Renal pelvis (tissue), 4 donors: ENCODE measurements around the gene CALU. TPM values are rescaled to one million over a fixed set of nuclear protein-coding genes. Genes with fewer than 3 reads are reported as not detected.
A peak's percentile ranks its signal among the peaks of the same experiment; 100 is the strongest.

Experiments
- DNase-seq: peaks from one replicate; pipeline ENCODE4 v3.0.0-alpha.2; 2013
- polyA plus RNA-seq, 3 donors: library from polyadenylated mRNA; unstranded; fragments of 120-200 nt; gene quantifications; one replicate each; pipeline ENCODE4 v1.2.1, GENCODE V29; 2013; ENCODE audit not compliant: insufficient read length in 3 of 3

CALU gene
- polyA plus RNA-seq, 3 donors: 164 to 202 (median 184) TPM

DNA sequence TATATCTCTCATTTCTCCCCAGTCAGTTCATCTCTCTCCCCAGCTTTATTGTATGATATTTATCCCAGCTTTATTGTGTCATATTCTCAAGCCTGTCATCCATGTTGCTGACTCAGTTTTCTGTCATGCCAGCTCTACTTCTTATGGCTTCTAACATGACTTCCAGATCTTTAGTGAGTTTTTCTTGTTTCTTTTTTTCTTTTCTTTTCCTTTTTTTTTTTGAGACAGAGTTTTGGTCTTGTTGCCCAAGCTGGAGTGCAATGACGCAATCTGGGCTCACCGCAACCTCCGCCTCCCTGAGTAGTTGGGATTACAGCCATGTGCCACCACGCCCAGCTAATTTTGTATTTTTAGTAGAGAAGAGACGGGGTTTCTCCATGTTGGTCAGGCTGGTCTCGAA, 28.7 kb upstream of the CALU start:
- no peak for DNase-seq

DNA sequence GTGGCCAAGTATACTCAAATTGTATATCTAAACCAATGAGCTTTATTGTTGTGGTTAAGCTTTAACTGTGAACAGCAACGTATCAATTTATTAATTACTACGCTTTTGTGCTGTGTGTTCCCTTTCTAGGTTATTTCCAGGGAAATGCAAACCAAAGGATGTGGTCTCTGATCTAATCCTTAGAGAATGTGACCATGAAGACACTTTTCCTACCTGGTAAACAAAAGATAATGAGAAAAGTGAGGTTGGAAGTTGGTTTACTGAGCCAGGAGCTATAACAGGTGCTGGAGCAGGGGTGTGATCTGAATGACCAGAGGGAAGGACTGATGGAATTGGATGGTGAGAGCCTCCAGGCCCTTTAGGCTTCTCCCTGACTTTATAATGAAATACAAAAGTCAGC, 25.4 kb upstream of the CALU start:
- DNase-seq: no peak

DNA sequence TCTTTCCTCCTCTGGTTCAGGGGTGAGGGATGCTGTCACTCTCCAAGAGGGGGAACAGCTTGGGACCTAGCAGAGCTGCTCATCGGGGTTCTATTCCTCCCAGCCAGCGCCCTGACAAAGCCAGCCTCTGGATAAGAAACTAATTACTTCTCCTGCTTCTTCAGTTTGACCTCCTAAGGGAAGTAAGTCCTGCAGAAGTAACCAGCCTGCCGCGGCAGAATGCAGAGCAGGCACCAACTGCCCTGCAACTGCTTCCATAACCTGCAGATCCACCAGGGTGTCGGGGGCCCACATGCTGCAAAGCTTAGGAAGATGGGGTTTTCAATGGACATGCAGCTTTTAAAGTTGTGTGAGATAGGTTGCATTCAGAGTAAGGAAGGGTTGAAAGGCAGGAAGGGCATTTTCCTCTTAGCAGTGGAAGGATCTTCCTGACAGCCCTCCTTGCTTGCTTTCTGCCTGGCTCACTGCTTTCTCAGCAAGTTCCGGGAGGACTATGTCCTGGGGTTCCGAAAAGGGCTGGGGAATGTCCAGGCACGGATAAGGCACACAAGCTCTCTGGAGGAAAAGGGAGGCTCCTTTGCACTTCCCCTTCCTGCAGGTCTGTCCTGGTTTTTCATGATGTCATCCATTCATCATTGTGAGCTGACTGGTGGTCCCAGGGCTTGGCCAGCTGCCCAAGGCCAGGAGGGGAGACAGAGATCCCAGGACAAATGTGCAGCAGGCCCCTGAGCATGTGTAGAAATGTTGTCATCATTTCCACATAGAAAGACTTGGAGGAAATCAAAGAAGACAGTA, 24.3 kb upstream of the CALU start:
- no peak for DNase-seq

DNA sequence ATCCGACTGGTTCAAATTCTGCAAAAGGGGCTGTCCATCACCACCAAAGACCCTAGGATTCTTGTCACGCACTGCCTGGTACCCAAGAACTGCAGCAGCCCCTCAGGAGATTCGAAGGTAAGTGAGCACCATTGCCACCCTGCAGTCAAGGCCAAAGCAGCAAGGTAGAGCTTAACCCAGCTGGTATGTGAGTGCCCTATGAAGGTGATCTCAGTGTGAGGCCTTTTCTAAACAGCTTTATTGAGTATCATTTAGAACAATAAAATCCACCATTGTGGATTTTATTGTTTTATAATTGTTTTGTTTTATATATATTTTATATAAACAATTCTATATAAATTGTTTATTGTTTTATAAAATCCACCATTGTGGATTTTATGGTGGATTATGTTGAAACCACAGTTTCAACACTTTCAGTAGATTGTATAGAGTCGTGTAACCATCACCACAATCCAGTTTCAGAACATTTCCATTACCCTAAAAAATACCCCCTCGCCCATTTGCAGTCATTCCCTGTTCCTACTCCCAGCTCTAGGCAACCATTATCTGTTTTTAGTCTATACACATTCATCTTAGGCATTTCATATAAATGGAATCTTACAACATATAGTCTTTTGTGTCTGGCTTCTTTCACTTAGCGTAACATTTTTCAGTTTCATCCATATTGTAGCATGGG, 20.1 kb upstream of the CALU start:
- no peak for DNase-seq

DNA sequence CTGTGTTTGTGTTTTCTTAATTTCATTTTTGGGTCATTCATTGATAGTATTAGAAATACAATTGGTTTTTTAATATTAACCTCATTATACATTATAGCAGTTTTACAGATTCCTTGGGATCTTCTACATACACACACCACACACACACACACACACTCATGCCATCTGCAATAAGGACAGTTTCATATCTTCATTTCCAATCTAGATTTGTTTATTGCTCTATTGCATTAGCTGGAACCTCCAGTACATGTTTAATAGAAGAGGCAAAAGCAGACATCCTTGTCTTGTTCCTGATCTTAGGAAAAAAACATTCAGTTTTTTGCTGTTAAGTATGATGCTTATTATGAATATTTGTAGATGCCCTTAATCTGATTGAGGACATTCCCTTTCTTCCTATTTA, 17.8 kb upstream of the CALU start:
- no peak for DNase-seq

DNA sequence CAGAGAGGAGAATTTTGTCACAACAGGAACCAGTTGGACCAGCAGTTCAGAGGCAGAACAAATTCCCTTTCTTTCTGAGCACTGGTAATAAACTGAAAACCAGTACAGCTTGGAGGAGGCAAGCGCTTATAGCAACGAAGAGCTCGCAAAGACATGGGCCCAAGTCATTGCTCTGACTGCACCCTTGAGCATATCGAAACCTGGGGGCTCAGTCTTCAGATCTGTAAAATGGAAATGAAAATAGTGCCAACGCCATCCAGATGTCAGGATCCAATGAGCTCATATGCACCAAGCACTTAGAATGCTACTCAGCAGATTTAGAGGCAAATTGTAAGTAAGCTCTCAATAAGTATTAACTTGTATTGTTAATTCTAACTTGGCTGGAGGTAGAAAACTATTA, 14.4 kb upstream of the CALU start:
- no peak for DNase-seq

DNA sequence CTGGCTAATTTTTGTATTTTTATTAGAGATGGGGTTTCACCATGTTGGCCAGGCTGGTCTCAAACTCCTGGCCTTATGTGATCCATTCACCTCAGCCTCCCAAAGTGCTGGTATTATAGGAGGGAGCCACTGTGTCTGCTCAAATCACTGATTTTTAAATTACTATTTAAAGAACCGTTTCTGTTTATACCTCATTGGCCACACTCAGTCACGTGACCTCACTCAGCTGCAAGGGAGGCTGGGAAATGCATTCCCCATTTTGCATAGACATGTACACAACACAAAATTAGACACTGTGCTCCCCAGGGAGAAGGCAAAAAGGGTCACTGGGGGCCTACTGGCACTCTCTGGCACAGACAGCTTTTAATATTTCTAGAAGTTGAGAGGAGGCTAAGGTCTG, 13.6 kb upstream of the CALU start:
- no peak for DNase-seq

DNA sequence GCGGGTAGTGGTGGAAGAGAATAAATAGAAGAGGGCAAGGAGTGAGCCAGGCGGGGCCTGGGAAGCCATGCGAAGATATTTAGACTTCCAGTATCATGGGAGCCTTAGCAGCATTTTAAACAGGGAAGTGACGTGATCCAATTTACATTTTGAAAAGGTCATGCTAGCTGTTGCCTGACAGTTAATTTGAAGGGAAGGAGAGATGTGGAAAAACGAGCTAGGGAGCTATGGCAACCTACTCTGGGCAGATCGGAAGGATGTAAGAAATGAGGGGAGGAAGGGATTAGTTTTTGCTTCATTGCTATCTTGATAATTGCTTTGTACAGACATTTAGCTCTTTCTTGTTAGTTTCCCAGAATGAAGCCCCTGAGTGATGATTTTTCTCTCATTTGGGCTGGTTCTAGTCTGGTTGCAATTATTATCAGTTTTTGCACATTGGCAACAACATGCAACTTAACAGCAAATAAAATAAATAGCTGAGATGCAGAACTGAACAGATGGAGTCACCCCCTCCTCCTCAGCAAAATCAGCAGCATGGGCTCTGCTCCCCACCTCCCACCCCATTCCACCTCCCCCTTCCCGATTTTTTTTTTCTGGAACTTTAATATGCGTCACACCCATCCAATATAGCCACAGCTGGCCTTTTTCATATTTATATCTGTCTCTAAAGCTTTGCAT, 13.0 kb upstream of the CALU start:
- DNase-seq: no peak

DNA sequence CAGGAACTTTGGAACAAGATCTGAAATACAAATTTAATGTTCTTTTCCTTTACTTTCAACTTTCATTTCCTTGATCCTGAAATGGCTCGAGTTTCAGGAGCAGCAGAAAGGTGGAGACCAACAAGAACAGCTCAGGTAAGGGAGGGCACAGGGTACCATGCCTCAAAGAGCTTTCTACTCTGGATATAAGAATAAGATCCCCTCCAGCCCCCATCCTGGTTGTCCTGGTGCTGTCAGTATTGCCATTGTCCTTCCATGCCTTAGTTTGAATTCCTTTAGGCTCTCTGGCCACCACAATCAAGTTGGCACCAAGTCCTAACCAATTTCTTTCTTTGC, 12.5 kb upstream of the CALU start:
- no peak for DNase-seq

DNA sequence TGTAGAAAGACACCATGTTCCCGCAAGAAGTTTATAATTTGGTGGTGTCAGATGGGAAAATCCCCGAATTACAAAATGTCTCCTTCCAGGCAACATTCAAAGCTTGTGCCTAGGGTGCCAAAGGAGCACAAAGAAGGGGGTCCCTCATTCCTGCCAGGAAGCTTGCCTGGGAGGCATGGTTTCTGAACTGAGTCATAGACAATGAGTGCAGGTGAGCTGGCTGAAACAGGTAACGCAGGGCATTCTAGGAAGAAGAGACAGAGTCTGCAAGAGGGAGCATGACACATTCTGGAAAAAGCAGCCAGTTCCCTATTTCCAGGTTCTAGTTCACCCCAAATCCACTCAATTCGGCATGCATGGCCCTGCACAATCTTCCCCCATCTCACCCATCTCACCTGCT, 11.9 kb upstream of the CALU start:
- no peak for DNase-seq

DNA sequence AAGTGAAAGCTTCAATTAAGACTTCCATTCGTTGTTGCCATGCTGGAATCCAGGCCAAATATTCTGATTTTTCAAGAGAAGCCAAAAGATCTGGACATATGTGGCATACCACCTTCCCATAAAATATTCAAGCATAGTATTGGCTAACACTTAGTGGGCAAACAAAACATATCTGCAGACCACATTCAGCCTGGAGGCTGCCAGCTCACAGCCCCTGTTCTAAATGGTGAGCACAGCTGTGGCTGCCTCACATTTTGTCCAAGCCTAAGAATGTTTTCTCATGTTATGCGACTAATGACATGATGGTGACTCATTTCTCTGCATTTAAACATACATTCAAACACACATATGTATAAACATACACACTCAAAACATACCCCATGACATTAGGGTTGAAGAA, 10.6 kb upstream of the CALU start:
- DNase-seq: no peak

DNA sequence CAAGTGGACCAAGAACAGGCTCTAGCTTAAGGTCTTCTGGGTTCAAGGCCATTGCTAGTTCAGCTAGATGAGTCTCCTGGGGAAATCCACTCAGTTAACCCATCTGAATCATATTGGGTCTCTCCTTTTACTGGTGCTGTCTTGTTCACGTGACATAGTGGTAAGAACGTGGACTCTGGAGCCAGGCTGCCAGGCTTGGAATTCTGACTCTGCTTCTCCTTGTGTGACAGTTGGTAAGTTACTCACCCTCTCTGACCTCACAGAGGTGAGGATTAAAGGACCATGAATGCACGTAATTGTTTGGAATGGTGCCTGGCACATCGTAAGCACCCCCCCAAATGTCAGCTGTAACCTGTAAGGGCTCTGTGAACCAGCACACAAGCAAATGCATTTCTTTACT, 9.7 kb upstream of the CALU start:
- no peak for DNase-seq

DNA sequence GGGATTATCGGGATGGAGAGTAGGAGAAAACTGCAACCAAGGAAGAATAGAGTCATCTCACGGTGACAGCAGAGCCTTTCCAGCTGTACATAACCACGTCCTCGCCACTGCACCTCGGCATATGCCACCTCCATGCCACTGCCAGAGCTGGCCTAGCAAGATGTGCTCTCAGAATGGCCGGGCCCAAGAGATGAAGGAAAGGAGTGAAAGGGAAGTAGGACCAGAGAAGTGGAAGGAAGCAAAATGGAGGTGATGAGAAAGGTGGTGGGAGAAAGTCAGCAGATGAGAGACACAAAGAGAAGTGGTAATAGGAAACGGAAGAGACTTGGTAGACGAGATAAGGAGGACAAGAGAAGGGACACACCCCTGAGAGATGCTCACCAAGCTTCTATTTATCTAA, 8.0 kb upstream of the CALU start:
- no peak for DNase-seq

DNA sequence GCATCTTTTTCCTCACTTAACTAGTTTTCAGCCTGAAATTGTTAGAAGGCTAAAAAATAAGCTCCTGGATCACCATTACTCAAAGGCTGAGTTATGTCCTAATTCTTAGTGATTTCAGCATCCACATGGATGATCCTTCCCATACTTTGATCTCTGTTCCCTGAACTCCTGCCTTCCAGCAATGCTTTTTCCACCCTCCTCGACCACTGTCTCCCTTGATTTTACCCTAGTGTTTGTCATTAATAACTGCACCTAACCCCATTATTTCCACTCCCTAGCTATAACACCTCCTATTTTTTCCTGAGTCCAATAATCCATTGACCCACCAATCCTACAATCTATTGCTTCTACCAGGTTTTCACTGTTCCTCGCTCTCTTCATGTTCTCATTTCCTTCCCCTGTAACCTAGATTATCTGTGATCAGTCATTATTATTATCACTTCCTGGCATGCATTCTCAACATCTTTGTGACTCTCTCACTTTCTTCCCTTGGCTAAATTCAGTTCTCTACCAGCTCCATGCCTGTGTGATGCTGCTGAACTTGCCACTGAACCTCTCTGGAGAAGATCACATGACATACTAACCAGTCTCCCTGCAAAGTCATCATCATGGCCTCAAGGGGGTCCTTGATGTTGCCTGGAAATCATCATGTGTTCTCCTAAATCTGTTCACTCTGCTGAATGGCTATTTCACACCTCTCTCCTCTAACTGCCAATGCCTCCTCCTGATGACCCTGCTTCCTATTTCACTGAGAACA, 6.5 kb upstream of the CALU start:
- no peak for DNase-seq

DNA sequence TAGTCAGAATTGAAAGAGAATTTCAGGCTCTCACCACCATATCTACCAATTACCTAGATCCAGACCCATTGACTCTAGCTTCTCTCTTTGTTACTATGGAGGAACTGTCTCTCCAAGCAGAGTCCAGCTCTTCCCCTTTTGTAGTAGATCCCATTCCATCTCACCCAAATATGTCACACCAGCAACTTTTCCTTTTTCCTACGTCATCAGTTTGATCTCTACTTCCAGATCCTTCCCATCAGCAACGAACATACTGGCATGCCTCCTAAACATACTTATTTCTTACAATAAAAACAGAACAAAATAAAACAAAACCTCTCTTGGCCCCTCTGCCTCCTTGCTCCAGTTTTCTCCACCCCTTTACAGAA, 5.9 kb upstream of the CALU start:
- DNase-seq: no peak

DNA sequence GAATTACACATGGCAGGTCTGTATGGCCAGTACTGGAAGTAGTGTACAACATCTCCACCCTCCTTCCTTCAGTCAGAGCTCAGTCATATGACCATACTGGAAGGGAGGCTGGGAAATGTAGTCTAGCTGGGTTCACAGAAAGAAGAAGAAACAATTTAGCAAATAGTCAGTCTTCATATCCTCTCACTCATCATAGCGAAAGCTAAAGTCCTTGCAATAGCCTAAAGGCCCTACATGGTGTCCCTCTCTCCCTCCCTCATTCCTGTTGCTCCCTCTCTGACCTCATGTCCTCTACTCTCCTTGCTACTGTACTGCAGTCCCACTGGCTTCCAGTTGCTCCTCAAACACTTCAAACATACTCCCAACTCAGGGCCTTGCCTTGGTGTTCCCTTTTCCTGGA, 4.3 kb upstream of the CALU start:
- DNase-seq: no peak

DNA sequence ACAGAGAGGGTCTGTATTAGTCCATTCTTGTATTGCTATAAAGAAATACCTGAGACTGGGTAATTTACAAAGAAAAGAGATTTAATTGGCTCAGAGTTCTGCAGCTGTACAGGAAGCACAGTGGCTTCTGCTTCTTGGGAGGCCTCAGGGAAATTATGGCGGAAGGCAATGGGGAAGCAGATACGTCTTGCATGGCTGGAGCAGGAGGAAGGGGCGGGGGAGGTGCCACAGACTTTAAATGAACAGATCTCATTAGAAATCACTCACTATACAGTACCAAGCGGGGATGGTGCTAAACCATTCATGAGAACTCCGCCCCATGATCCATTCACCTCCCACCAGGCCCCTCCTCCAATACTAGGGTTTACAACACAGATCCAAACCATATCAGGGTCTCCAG, 3.7 kb upstream of the CALU start:
- DNase-seq: peak; percentile 26

DNA sequence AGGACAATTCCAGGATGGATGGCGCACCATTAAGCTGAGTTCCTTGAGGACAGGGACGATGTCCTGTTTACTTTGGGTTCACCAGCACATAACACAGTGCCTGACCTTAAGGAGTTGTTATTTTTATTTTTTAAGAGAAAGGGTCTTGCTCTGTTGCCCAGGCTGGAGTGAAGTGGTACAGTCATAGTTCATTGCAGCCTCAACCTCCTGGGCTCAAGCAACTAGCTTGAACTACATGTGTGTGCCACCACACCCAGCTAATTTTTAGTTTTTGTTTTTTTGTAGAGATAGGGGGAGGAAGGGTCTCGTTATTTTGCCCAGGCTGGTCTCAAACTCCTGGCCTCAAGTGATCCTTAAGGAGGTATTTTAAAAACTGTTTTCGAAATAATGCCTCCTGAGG, 1.7 kb upstream of the CALU start:
- no peak for DNase-seq

DNA sequence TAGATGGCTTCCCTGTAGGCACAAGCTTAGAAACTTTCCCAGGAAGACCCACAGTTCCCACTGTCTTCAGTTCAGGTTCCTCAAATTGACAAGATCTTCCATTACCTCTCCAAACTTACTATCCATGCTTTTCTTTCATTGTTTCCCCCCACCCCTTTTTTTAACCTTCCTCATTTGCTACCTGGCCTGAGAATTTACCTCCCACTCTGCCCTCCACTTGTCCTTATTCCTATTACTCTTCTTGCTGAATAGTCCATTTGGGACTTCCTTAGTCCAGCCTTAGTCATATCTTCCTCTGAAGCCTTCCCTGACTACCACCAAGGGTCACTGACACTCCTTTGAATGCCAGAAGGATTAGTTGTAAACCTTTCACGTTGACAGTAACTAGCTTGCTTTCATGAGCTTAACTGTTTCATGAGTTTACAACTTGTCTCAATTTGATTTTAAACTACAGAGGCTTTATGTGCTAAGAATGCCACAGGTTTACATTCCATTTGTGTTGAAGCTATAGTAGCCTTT, 1.2 kb upstream of the CALU start:
- peak; percentile 36 for DNase-seq

DNA sequence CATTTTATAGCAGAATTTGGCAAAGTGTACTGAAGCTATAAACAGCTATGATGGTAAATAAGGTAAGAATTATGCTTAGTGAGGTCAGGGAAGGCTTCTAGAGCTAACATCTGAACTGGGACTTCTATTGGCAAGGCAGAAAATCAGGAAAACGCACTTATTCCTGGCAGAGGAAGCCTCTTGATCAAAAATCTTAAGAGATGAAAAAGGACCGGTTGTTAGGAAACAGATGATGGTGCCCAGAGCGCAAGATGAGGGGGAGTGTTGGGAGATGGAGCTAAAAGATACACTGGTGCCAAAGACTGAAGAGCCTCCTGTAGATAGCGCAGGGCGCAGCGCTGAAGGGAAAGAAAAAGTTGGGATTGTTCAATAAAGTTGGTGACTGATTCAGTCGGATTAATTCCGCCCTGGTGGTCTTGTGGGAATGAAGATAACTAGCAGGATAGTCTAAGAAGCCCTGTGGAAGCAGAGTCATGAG, 550 bp upstream of the CALU start:
- peak; percentile 46 for DNase-seq

DNA sequence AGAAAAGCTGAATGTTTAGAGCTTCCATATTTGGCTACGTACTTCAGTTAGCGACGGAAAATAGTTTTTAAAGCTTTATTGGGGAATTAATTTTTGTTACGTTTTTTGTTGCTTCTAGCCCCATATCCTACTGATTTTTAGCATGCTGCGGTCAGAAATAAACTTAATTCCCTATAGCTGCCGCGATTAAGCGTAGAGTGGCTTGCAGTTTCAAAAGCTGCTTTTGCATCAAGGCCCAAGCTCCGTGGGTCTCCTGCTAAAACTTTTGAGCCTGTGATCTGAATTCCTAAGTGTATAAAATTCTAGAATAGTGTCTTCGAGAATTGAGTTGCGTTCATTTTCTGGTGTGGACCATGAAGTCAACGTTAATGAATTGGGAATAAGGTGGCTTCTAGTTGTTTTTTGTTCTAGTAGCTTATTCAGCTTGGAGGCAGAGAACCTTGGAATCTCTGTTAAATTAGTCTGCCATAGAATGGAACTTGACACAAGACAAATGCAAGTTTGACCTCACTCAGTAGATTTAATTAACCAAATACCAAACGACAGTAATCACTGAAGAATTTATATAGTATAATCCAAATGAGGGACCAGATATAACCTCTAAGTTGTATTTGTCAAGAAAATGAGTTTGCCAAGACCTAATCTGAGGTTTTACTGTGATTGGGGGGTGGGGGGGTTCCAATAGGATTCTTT, 977 bp downstream of the CALU start:
- DNase-seq: no peak

DNA sequence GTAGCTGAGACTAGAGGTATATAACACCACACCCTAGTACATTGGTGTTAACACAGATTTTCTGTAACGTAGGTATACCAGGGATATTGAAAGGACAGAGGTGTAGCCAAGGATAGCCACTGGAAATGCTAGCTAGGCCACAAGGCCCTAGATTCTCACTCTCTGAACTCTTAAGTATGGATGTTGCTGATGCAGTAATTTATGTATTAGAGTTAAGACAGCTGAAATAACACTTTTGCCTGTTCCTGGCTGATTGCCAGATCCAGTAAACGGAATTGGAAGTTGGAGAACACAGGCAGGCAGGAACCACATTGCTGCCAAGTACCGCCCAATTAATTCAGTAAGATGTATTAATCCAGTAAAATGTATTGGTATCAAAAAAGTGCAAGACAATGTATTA, 1.8 kb downstream of the CALU start:
- DNase-seq: no peak
